GM18507 (cell line): ENCODE results near the gene COG6.

Experiments
- DNase-seq: peaks from one replicate; pipeline ENCODE4 v3.0.0; 2011; ENCODE audit warnings: low read depth; ENCODE audit not compliant: insufficient read length; ENCODE audit errors: extremely low spot score
- FAIRE-seq: peaks from 2 replicates; lab custom pipeline; 2011; peaks lifted over from hg19 to GRCh38; lab: Jason Lieb, UNC

COG6 gene

GRCh38 chr13:39672378-39673132, 17.1 kb downstream of the COG6 start:
- no peak for FAIRE-seq

GRCh38 chr13:39675904-39676303, 20.4 kb downstream of the COG6 start:
- no peak for FAIRE-seq

More at GRCh38 chr13:39672378-39673132, 17.1 kb downstream of the COG6 start:
- DNase-seq: no peak

GRCh38 chr13:39676315-39676876, 20.9 kb downstream of the COG6 start:
- DNase-seq (no peak), FAIRE-seq (peak; percentile 52)

More at GRCh38 chr13:39675904-39676303, 20.4 kb downstream of the COG6 start:
- no peak for DNase-seq

- DNase-seq: no peak
- FAIRE-seq: peak; percentile 15
These were observed 26.8 kb downstream of the COG6 start for GRCh38 chr13:39682310-39682709.

- FAIRE-seq: peak; percentile 56
- peak; percentile 8 for DNase-seq
These were observed 27.3 kb downstream of the COG6 start for GRCh38 chr13:39682788-39683187.

GRCh38 chr13:39684531-39685137, 29.2 kb downstream of the COG6 start:
- FAIRE-seq (peak; percentile 31), DNase-seq (no peak)

GRCh38 chr13:39685652-39686051, 30.2 kb downstream of the COG6 start:
- DNase-seq (no peak), FAIRE-seq (no peak)

- DNase-seq (no peak), FAIRE-seq (peak; percentile 21)
These were observed 32.8 kb downstream of the COG6 start for GRCh38 chr13:39688278-39688677.

GRCh38 chr13:39688699-39689405, 33.4 kb downstream of the COG6 start:
- FAIRE-seq (peak; percentile 64), DNase-seq (no peak)

GRCh38 chr13:39692660-39693438, 37.4 kb downstream of the COG6 start:
- FAIRE-seq (no peak), DNase-seq (no peak)

- DNase-seq (no peak), FAIRE-seq (peak; percentile 57)
These were observed 43.8 kb downstream of the COG6 start for GRCh38 chr13:39699274-39699673.

GRCh38 chr13:39712626-39713025, 57.2 kb downstream of the COG6 start:
- DNase-seq (no peak), FAIRE-seq (no peak)

GRCh38 chr13:39729156-39729555, 73.7 kb downstream of the COG6 start:
- DNase-seq (no peak), FAIRE-seq (no peak)

GRCh38 chr13:39734952-39735351, 79.5 kb downstream of the COG6 start:
- peak; percentile 31 for FAIRE-seq
- no peak for DNase-seq

- FAIRE-seq: no peak
- no peak for DNase-seq
These were observed 81.6 kb downstream of the COG6 start for GRCh38 chr13:39737047-39737446.

GRCh38 chr13:39740761-39741160, 85.3 kb downstream of the COG6 start:
- FAIRE-seq (no peak), DNase-seq (no peak)

- DNase-seq (no peak), FAIRE-seq (no peak)
These were observed 93.5 kb downstream of the COG6 start for GRCh38 chr13:39748961-39749360.

- no peak for FAIRE-seq
- no peak for DNase-seq
These were observed 94.1 kb downstream of the COG6 start for GRCh38 chr13:39749528-39749927.

- FAIRE-seq (no peak), DNase-seq (no peak)
These were observed 96.3 kb downstream of the COG6 start for GRCh38 chr13:39751805-39752204.
